Measurements from ENCODE around the gene REPIN1.

The REPIN1 gene

DNA sequence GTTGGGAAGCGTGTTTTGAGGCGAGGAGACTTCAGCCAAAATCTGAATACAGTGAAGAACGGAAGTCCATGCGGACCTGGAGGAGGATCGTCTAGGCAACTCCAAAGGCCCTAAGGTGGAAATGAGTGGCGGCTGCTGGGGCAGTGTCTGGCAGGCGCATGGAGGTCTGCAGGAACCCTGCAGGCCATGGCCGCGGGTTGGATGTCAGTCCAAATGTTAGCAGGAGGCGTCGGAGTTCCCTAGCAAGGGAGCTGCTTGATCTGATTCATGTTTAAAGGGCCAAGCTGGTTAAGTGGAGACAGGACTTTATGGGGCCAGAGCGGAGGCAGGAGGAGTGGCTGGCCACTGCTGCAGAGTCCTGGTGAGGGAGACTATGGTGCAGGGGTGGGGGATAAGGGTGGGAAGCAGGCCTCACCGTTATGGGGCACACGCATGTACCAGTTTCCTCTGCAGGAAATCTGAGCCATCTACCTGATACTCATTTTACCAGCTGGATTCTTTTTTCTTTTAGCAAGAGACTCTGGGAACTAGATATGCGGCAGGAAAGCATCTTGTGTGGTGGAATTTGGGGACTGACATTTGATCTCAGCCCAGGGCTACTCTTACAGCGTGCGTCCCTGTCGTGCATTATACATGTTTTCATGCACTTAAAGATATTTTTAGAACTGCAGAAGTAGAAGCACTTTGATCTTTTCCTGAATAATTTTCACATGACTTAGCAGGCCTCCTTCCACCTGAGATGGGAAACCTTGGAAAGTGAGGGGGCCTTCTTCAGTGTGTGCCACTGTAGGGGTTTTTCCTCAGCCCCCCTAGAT, 6.6 kb upstream of the REPIN1 start:
- DNase-seq: no peak

DNA sequence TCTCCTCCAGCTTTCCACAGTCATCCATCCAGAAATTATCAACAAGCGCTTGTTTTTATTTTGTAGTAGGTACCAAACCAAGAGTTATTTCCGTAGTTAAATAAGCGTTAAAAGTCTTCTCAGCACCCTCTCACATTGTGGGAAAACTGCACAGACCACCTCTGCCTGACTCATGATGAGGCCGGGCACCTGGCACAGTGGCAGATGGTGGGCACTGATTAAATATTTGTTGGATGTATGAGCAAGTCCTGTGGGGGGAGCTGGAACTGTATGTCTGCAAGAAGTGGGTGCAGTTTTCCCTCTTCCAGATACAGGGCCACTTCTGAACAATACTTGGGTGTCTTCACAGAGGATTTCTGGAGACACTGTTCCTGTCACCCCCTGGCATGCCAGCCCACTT, 5.3 kb upstream of the REPIN1 start:
- DNase-seq: no peak

DNA sequence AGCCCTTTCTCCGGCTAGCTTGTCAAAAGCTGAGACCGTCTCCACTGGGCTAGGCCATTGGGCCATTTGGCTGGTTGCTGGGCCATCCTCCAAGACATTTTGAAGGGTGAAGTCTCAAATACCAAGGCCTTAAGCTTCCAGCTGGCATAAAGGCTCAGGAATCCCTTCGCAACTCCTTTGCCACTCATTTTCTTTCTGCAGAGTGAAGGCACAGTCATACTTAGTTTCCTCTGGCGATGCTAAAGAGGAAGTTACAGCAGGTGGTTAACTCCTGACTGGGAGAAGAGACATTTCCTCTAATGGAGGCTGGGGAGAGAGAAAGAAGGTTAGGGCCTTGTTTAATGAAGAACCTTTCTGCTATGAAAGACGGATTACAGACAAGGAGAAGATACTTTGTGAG, 4.8 kb upstream of the REPIN1 start:
- no peak for DNase-seq

DNA sequence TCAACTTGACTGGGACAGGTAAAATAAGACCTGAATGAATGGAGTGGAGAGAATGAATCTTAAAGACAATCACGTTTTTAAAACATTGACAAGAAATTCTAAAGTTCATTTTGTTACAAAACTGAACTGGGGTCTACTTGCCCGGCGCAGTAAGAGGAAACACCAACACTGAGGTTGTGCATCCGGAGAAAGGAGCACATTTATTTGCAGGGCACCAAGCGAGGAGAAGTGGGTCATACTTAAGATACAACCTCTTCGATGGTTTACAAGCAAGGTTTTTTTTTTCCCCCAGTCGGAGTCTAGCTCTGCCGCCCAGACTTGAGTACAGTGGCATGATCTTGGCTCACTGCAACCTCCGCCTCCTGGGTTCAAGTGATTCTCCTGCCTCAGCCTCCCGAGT, 3.4 kb upstream of the REPIN1 start:
- no peak for DNase-seq

DNA sequence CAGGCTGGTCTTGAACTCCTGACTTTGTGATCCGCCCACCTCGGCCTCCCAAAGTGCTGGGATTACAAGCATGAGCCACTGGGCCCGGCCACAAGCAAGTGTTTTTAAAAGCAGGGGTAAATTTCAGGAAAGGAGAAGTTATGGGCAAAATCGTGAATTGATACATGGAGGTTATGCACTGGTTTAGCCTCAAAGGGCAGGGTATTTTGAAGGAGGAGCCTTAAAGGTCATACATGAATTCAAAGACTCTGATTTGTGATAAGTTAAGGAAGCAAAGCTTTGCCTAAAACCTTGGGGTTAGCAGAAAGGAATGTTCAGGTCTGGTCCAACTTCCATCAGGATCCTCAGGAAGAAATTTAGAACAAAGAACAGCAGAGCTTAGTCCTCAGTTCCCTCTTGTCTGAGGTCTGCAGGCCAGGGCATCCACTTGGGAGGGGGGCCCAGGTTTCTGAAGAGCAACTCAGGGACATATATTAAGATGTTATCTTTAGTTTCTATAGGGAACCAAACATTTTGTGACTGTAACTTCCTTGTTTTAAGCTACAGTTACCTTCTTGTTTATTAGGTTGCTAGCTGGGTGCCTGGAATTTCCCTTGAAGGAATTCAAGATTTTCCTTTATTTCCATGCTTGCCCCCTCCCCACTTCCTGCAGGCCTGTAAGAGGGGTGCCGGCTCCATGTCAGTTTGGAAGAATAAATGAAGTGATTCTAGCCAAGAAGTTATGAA, 2.8 kb upstream of the REPIN1 start:
- DNase-seq: no peak

DNA sequence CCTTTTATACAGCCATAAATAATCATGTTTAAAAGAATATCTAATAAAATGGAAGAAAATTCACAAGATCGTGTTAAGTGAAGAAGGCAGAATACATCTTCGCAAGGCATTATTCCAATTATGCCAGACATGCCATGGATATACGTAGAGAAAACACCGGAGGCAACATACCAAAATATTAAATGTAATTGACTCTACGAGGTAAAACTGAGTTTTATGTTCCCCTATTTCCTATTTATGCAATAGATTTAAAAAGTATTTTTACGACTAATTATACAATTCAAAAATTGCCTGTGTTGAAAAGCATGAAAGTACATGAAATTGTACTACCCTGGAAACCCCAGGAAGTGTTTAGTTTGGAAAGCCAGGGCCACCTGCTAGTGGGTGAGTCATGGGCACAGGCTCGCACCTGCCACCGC, 936 bp upstream of the REPIN1 start:
- peak; percentile 85 for DNase-seq

DNA sequence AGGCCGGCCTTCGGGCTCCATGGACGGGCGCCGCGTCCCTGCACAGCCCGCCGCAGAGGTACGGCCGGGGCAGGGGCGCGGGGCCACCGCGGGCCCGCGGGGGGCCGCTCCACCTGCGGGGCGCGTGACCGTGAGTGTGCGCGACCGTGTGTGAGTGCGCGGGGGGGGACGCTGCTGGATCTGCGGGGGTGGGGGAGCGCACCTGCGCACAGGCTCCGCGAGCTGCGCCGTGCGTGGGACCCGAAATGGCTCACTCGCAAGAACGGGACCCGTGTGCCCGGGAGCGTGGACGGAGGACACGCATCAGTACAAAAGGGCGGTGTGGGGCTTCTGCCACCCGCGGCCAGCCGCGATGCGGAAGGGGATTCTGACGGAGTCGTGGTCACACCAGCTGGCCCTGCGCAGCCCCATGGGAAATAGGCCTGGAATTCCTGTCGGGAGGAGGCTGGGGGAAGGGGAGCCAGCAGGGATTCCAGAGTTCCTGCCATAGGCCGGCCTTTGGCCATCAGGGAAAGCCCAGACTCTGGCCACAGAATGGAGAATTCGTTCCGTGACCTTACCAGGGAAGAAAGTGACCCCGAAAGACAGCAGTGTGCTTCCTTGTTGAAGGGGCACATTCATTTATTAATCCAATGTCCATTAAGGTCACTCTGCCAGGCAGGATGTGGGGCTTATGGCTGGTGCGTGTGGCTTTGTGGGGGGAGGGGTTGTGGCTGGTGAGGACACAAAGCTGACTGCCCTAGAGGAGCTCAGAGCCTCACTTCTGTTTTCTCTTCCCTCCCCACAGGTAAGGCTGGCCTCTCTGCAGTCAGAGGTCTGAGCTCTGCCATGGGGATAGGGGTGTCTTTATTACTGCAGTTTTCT, 494 bp downstream of the REPIN1 start:
- peak; percentile 51 for DNase-seq

DNA sequence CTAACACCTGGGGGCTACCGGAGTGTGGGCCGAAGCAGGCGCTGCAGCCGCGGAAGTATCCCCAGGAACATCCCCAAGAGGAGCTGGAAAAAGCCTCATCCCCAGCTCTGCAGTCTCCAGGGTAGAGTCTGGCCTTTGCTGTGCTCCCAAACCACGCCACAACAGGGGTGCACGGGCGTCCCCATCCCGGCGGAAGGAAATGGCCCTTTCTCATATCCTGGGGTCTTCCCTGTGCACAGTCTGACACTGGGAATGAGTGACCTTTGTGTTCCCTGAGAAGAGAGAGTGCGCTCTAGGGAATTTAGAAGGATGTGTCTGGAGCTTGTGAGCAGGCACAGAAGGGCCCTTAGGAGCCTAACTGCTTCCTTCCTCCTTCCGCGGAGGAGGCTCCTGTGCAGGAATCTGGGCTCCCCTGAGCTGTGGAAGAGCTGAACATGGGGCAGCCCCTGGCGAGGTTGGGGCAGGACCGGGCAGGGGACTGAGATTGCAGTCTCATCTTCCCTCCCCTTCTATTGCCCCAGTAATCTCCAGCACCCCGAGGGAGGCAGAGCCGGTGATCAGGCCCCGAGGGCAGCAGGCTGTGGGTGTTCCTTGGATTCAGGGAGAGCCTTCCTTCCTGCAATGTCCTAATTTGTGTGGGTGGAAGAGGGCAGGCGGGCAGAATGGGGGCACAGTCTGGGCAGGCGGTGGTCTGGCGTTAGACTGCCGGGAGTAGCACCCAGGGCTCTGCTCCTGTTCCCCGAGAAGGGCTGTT, 1.3 kb downstream of the REPIN1 start:
- no peak for DNase-seq

DNA sequence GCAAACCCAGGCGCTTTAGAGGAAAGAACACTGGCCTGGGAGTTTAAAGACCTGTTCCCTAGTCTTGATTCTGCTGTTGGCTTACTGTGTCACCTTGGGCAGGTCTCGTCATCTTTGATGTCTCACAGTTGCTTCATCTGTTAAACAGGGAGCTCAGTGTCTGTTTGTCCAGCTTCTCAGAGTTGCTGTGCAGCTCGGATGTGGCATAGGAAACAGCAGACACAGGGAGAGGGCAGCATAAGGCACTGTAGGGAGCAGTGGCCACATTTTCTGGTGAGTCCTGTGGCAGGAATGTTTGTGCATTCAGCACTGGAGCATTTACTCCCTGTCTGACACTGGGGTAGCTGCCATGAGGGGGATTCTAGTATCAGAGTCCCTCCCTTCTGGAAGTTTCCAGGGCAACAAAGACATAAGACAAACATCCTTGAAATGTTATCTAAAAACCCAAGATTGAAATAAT, 2.0 kb downstream of the REPIN1 start:
- DNase-seq: no peak

DNA sequence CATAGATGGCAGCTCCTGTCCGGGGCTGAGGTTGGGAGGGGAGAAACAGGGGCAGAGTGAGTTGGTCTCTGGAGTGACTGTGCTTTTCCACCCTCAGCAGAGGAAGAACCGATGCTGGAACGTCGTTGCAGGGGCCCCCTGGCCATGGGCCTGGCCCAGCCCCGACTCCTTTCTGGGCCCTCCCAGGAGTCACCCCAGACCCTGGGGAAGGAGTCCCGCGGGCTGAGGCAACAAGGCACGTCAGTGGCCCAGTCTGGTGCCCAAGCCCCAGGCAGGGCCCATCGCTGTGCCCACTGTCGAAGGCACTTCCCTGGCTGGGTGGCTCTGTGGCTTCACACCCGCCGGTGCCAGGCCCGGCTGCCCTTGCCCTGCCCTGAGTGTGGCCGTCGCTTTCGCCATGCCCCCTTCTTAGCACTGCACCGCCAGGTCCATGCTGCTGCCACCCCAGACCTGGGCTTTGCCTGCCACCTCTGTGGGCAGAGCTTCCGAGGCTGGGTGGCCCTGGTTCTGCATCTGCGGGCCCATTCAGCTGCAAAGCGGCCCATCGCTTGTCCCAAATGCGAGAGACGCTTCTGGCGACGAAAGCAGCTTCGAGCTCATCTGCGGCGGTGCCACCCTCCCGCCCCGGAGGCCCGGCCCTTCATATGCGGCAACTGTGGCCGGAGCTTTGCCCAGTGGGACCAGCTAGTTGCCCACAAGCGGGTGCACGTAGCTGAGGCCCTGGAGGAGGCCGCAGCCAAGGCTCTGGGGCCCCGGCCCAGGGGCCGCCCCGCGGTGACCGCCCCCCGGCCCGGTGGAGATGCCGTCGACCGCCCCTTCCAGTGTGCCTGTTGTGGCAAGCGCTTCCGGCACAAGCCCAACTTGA, 2.7 kb downstream of the REPIN1 start:
- DNase-seq: no peak

DNA sequence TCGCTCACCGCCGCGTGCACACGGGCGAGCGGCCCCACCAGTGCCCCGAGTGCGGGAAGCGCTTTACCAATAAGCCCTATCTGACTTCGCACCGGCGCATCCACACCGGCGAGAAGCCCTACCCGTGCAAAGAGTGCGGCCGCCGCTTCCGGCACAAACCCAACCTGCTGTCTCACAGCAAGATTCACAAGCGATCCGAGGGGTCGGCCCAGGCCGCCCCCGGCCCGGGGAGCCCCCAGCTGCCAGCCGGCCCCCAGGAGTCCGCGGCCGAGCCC, 3.3 kb downstream of the REPIN1 start:
- DNase-seq: no peak

DNA sequence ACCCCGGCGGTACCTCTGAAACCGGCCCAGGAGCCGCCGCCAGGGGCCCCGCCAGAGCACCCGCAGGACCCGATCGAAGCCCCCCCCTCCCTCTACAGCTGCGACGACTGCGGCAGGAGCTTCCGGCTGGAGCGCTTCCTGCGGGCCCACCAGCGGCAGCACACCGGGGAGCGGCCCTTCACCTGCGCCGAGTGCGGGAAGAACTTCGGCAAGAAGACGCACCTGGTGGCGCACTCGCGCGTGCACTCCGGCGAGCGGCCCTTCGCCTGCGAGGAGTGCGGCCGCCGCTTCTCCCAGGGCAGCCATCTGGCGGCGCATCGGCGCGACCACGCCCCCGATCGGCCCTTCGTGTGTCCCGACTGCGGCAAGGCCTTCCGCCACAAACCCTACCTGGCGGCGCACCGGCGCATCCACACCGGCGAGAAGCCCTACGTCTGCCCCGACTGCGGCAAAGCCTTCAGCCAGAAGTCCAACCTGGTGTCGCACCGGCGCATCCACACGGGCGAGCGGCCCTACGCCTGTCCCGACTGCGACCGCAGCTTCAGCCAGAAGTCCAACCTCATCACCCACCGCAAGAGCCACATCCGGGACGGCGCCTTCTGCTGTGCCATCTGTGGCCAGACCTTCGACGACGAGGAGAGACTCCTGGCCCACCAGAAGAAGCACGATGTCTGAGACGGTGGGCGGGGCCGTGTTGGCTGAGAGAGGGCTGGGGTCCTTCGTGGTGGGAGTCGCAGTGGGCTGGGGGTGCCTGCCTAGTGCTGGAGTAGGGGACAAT, 3.8 kb downstream of the REPIN1 start:
- DNase-seq: no peak

DNA sequence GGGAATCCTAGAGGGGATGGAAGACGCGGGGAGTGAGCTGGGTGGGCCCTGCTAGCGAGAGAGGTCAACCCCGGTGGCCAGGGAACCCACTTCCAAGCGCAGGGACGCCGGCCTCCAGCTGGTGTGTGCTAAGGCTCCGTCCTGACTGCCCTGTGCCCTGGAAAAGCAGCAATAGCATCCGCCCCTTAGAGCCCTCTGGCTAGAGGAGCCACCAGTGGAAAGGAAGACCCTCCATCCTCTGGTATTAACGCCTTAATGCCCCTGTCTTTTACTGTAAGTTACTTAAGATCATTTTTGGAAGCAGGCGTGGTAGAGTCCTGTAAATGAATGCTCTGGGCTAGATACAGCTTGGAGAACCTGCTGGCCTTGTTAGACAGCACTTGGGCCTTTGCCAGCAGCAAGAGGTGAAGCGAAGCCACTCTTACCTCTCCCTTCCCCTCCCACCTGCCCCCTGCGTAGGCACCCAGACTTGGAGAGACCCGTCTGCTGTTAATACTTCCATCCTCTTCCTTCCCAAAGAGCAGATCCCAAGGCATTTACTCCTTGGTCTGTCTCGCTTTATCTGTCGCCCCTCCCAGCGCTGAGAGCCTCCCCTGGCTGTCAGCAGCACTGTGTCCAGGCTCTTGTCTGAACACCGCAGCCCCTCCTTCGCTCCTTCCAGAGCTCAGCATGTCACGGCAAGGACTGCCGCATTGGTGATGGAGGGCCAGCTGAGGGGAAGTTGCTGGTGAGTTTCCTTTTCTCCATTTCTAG, 4.6 kb downstream of the REPIN1 start:
- DNase-seq: no peak

DNA sequence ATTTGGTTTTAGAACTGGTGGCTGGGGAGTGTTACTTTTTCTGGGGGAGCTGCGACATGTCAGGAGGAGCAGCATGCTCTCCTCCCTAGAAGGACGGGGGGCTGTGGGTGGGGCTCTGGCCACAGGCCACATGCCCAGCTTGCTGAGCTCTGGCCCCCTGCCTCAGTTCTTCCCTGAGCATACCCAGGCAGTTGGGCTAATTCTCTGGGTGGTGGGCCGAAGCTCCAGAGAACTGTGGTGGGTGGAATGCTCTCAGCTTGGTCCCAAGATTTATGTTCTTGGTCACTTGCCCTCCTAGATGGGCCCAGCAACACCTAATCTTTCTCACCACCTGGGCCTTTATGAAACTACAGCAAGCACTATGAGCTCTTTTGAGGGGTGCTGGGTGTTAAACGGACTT, 5.4 kb downstream of the REPIN1 start:
- no peak for DNase-seq

DNA sequence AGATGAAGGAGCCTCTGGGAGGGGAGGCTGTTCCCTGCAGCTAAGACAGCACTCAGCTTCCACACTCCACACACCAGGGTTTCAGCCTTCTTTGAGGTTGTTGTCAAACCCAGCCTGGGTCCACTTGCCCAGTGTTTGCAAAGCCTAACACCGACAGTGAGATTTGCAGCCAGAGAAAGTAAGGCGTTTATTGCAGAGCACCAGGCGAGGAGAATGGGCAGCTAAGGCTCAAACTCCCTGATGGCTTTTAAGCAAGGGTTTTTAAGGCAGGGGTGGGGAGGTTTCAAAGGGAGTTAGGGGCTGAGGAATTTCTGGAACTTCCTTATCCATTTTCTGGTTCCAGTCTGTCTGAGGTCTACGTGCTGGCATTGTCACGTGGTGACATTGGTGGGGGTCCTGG, 5.8 kb downstream of the REPIN1 start:
- no peak for DNase-seq

DNA sequence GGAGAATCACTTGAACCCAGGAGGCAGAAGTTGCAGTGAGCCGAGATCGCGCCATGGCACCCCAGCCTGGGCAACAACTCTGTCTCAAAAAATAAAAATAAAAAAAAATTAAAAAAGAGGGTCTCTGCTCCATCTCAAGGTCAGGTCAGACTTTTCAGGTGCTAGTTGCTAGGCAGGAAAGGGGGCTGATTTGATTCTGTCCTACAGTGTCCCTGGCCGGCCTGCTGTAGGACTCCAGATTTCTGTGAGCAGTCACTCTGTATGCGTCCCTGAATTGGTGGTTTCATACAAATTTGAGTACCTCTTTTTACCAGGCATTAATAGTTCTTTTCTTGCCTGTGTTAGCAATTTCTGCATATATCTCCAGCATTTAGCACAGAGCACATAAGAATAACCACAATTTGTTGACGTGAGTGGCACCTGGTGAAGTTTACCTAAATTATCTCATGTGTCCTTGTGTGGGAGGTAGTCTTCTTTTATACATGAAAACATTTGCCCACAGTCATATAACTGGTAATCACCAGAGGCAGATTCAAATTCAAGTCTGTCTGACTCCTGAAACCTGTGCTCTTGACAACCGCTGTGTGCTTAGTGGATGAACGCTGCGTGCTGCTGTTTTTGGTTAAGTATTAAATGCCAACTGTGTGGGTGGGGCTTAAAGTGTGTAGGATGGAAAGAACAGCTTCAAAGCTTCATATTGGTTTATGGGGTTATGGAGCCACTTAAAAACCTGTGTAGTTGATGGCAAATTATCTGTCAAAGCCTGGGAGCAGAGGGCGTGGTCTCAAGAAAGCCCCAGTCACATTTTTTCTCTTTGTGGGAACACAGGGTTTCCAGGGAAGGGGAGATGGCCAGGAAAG, 7.3 kb downstream of the REPIN1 start:
- DNase-seq: no peak

DNA sequence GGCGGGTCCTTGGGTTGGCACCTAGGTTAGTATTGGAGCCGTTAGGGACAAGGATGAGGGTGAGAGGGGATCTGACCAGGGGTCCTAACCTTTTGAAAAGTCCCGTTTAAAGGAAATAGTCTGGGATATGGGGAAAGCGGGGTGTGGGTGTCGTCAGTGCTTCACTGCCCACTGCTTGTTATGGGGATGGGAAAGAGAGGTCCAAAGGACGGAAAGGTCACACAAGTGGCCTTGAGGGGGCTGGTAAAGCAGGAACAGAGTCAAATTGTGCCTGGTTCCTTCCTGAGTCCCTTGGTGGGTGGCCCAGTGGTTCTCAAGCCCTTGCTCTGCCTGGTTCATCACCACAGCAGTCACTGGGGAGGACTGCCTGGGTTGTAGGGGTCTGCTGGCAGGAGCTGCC, 7.9 kb downstream of the REPIN1 start:
- DNase-seq: no peak

DNA sequence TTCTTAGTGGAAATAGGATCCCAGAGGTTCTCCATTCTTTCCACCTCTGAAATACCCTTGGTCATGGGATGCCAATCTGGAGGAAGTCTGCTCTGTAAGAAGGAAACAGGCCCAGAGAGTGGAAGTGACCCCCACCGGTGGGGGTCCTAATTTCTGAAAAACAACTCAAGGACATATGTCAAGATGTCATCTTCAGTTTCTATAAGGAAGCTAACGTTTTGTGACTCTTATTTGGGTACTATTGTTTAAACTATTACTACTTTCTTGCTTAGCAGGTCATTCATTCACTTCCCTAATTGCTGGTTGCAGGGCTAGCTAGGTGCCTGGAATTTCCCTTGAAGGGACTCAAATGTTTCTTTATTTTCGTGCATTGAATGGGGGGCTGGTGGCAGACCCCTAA, 8.6 kb downstream of the REPIN1 start:
- DNase-seq: no peak

DNA sequence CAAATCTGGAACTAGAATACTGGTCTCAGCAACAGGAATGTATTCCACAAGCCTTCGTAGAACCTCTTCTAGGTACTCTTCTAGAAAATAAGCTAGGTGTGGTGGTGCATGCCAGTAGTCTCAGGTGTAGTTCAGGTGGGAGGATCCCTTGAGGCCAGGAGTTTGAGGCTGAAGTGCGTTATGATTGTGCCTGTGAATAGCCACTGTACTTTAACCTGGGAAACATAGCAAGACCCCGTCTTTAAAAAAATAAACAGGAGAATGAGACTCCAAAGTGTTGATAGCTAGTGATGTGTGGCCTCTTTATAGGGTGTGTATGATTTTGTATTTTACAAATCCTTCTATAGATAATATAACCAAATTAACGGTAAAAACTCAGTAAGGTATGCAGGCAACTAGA, 9.0 kb downstream of the REPIN1 start:
- no peak for DNase-seq
